Tibial nerve (tissue), 4 donors: Measurements from ENCODE around the gene TTC39B. TPM values are rescaled to one million over a fixed set of nuclear protein-coding genes. Genes with fewer than 3 reads are reported as not detected.

ENCODE experiments used
- DNase-seq, 2 donors: peaks; one replicate each; pipeline ENCODE4 v3.0.0-alpha.2; 2019; ENCODE audit warnings: low spot score in 2 of 2
- H3K27ac ChIP-seq, 4 donors: fragments of 200-600 bp; sonication (generic) in 3 of 4; one replicate each; pipeline ENCODE4 v1.5.1; 2017 to 2019; ENCODE audit warnings: mild to moderate bottlenecking in 1 of 4
- H3K27me3 ChIP-seq, 2 donors: fragments of 200-600 bp; sonication (generic) in 1 of 2; one replicate each; pipeline versions ENCODE4 v1.5.1 to v1.6.0; 2017 to 2019
- H3K36me3 ChIP-seq, 3 donors: fragments of 200-600 bp; sonication (generic); one replicate each; pipeline ENCODE4 v1.5.1; 2018 to 2019
- H3K4me1 ChIP-seq, 4 donors: fragments of 200-600 bp; sonication (generic) in 3 of 4; one replicate each; pipeline ENCODE4 v1.5.1; 2017 to 2019
- H3K4me3 ChIP-seq, 4 donors: fragments of 200-600 bp; sonication (generic) in 3 of 4; one replicate each; pipeline ENCODE4 v1.5.1; 2017 to 2019; ENCODE audit warnings: mild to moderate bottlenecking in 1 of 4, moderate library complexity in 1 of 4
- H3K9me3 ChIP-seq, 4 donors: fragments of 200-600 bp; sonication (generic) in 3 of 4; one replicate each; pipeline ENCODE4 v1.5.1; 2017 to 2019
- EP300 ChIP-seq, 2 donors: sonication (generic); formaldehyde crosslinking; IDR thresholded peaks; one replicate each; pipeline ENCODE4 v1.6.1; 2017; ENCODE audit warnings: antibody characterized with exemption in 2 of 2, mild to moderate bottlenecking in 1 of 2
- POLR2A ChIP-seq, 2 donors: fragments of 450-650 bp; IDR thresholded peaks; one replicate each; pipeline ENCODE4 v1.6.1; 2017; ENCODE audit warnings: antibody characterized with exemption in 2 of 2, mild to moderate bottlenecking in 2 of 2, moderate library complexity in 2 of 2
- WGBS, 2 donors: methylation state at CpG; one replicate each; pipeline ENCODE4 v1.1.5; 2018; 5-methylcytosine and 5-hydroxymethylcytosine counted together
- total RNA-seq, 4 donors: library from RNA; depleted of rRNA; stranded (reverse); fragments of >200 nt; gene quantifications; one replicate each; pipeline ENCODE4 v1.1.0, GENCODE V29; 2016
- TF ChIP-seq, protein P1 (sequence below), 5 experiments: fragments of 200-600 bp in 3 of 5; fragments of 450-650 bp in 2 of 5; sonication (generic) in 3 of 5; IDR thresholded peaks; one replicate each; pipeline ENCODE4 v1.5.1; 2016 to 2019; ENCODE audit warnings: antibody characterized with exemption in 5 of 5, mild to moderate bottlenecking in 3 of 5, moderate library complexity in 2 of 5

Gene TTC39B
- total RNA-seq, 4 donors from 2014 or later, result 5.4 to 8.8 (median 7.5) TPM

DNA sequence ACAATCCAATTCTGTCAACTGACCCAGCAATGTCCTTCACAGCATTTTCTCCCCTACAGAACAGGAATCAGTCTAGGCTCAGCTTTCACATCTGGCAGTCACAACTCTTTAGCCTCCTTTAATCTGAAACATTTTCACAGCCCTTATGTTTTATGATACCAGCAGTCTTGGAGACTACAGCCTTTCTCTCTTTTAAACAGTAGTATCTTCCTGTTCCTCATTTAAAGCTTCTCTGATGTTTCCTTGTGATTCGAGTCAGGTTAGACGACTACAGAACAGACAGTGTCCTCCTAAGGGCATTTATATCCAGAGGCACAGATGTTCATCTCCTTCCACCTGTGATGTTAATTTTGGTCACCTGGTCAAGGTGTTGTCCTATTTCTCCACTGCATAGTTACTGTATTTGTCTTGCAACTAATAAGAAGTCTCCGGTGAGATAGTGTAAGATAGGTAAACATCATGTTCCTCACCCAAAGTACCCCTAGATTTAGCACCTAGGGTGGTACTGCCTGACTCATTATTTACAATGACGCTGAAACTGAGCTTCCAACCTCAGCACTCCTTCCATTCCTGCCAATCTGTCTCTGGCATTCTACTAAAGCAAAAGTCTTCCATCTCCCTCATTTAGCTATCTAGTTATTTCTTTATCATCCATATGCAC, 20.7 kb downstream of the TTC39B start:
- Histone ChIP-seq H3K27me3 (no peaks in the 10 kb centered on the region), H3K4me3 (no peak overlapping the region), H3K4me1 (no peaks in the 10 kb centered on the region), H3K36me3 (peaks cover 0 to 5% (median 0%) of the 10 kb centered on the region in 3 donors), H3K27ac (no peak overlapping the region), H3K9me3 (peaks cover 0 to 5% (median 0%) of the 10 kb centered on the region in 4 donors)
- WGBS, 2 donors, result 73 to 76% methylated on average over 4 of the region's 4 CpGs
- no peak for DNase-seq
- TF ChIP-seq EP300 (IDR thresholded peaks at IDR 0.05) (no peak), POLR2A (IDR thresholded peaks at IDR 0.05) (no peak)
- TF ChIP-seq, protein P1, sequence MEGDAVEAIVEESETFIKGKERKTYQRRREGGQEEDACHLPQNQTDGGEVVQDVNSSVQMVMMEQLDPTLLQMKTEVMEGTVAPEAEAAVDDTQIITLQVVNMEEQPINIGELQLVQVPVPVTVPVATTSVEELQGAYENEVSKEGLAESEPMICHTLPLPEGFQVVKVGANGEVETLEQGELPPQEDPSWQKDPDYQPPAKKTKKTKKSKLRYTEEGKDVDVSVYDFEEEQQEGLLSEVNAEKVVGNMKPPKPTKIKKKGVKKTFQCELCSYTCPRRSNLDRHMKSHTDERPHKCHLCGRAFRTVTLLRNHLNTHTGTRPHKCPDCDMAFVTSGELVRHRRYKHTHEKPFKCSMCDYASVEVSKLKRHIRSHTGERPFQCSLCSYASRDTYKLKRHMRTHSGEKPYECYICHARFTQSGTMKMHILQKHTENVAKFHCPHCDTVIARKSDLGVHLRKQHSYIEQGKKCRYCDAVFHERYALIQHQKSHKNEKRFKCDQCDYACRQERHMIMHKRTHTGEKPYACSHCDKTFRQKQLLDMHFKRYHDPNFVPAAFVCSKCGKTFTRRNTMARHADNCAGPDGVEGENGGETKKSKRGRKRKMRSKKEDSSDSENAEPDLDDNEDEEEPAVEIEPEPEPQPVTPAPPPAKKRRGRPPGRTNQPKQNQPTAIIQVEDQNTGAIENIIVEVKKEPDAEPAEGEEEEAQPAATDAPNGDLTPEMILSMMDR (IDR thresholded peaks at IDR 0.05), result no peak

DNA sequence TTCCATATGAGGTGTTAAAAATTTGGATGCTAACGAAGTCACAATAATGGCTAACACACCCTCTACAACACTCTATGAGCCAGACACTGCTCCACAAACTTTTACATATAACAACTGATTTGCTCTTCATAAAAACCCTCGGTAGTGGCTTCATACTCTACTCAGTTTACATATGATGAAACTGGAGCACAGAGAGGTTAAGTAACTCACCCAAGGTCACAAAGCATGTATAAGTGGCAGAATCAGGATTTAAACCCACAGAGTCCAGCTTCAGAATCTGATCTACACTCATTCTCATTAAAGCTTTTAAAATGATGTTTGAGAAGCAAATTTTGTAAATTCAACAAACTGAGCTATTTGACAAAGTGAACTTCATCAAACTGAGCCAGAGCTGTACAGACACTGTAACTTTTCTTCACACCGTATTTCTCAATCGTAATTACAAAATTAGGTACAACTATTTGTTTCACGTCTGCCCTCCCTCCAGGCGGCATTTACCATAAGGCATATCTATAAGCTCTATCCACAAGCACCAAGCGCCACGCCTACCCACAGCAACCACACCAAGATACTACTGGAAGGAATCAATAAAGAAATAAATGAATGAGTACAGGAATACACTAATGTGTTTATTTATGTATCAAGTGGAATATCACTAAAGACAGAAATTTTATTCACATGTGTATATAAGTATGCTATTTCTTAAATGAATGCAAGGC, 24.3 kb downstream of the TTC39B start:
- WGBS, 2 donors, result 91 to 92% methylated on average over 8 of the region's 8 CpGs
- H3K4me1 ChIP-seq, result peaks cover 0 to 4% (median 0%) of the 10 kb centered on the region in 4 donors
- TF ChIP-seq, protein P1 (IDR thresholded peaks at IDR 0.05), result no peak
- TF ChIP-seq EP300 (IDR thresholded peaks at IDR 0.05) (no peak), POLR2A (IDR thresholded peaks at IDR 0.05) (no peak)
- DNase-seq, result no peak
- no peaks in the 10 kb centered on the region for H3K36me3 ChIP-seq
- H3K27me3 ChIP-seq, result no peaks in the 10 kb centered on the region
- H3K4me3 ChIP-seq, result no peak overlapping the region
- no peak overlapping the region for H3K27ac ChIP-seq
- no peaks in the 10 kb centered on the region for H3K9me3 ChIP-seq

DNA sequence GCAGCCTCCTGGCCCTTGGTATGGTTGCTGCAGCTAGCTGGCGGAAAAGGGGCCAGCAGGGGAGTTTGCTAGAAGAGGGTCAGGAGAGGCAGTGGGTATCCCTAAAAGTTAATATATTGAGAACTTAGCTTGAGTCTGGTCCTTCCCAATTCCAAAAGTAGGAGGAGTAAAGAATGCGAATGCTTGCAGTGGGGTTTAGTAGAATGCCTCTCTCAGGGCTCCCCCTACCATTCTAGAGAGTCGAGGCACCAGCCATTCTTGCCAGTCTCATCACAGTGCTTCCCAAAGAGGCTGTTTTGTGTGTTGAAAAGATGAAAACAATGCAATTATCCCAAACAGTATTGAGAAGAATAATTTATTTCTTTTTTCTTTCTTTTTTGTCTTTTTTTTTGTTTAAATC, 26.4 kb downstream of the TTC39B start:
- peaks cover 0 to 10% (median 0%) of the 10 kb centered on the region in 4 donors for H3K4me1 ChIP-seq
- no peak overlapping the region for H3K4me3 ChIP-seq
- WGBS, 2 donors, result 87 to 88% methylated on average over 3 of the region's 3 CpGs
- H3K36me3 ChIP-seq, result no peaks in the 10 kb centered on the region
- H3K27me3 ChIP-seq, result no peaks in the 10 kb centered on the region
- TF ChIP-seq POLR2A (IDR thresholded peaks at IDR 0.05) (no peak), EP300 (IDR thresholded peaks at IDR 0.05) (no peak)
- TF ChIP-seq, protein P1 (IDR thresholded peaks at IDR 0.05), result no peak
- H3K27ac ChIP-seq, result no peak overlapping the region
- H3K9me3 ChIP-seq, result no peaks in the 10 kb centered on the region
- DNase-seq, result no peak

DNA sequence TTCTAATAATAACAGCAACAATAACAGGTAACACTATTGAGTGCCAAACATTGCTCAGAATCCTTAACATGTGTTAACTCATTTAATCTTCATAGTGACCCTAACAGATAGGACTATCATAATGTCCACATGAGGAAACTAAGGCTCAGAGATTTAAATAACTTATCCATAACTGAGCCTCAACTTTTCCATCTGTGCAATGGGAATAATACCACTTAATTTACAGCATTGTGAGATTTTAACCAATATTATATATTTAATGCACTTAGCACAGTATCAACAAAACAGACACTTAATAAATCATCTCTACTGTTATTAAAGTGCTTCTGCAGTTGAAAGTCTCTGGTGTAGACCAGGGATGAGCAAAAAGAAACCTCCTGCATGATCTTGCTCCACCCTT, 28.2 kb downstream of the TTC39B start:
- Histone ChIP-seq H3K4me3 (no peak overlapping the region), H3K27ac (no peak overlapping the region), H3K27me3 (no peaks in the 10 kb centered on the region), H3K9me3 (no peaks in the 10 kb centered on the region), H3K4me1 (peaks cover 0 to 10% (median 0%) of the 10 kb centered on the region in 4 donors), H3K36me3 (no peaks in the 10 kb centered on the region)
- no peak for TF ChIP-seq EP300 (IDR thresholded peaks at IDR 0.05)
- TF ChIP-seq, protein P1 (IDR thresholded peaks at IDR 0.05), result no peak
- TF ChIP-seq POLR2A (IDR thresholded peaks at IDR 0.05), result no peak
- DNase-seq, result no peak

DNA sequence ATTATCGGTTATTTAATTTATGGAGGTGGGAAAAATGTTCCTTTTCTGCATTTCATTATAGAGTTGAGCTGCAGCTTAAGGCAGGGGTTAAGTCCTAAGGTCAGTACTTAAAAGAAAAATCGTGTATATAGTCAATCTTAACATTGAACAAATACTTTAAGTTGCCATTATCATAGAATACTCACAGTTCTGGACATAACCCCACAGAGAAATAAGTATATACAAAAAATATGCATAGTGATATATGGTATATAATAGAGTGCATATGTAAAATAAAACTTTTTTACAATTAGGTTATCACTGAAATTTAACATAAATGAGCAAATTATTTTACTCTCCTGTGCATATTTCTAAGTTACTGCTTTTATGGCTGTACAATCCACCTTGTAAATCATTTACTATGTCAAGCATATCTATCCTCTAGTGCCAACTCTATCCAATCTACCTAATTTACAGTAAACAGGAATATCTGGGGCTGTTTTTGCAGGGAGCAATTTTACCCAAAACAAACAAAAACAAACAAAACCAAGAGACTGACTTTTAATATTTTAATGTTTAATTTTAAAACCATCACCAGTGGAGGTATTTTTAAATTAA, 28.8 kb downstream of the TTC39B start:
- no peak overlapping the region for H3K4me3 ChIP-seq

More for the DNA sequence above, 28.8 kb downstream of the TTC39B start:
- Histone ChIP-seq H3K27me3 (no peaks in the 10 kb centered on the region), H3K4me1 (peaks cover 0 to 10% (median 0%) of the 10 kb centered on the region in 4 donors), H3K9me3 (no peaks in the 10 kb centered on the region), H3K27ac (no peak overlapping the region), H3K36me3 (no peaks in the 10 kb centered on the region)
- 29 to 32% methylated on average over 2 of the region's 2 CpGs for WGBS, 2 donors
- no peak for DNase-seq
- TF ChIP-seq, protein P1 (IDR thresholded peaks at IDR 0.05), result no peak
- TF ChIP-seq POLR2A (IDR thresholded peaks at IDR 0.05) (no peak), EP300 (IDR thresholded peaks at IDR 0.05) (no peak)
